GM18861 (cell line): ENCODE results near the gene GLRX2.
"Not testable (repeated sequence)": the region's sequence is repeated elsewhere in the genome, so short reads cannot be mapped to it uniquely, and the experiment has no call there.

Experiments
- ATAC-seq: cut with Tn5 transposase; IDR thresholded peaks from one replicate; pipeline ENCODE4 v1.9.1; 2021; ENCODE audit not compliant: unreplicated experiment

Gene GLRX2

GRCh38 chr1:193066606-193067005, 38.6 kb downstream of the GLRX2 start:
- peak; percentile 29 for ATAC-seq

- no peak for ATAC-seq
Measured at GRCh38 chr1:193065954-193066353, 39.3 kb downstream of the GLRX2 start.

GRCh38 chr1:193062698-193063463, 42.3 kb downstream of the GLRX2 start:
- no peak for ATAC-seq

- no peak for ATAC-seq
Measured at GRCh38 chr1:193060938-193061337, 44.3 kb downstream of the GLRX2 start.

GRCh38 chr1:193060406-193060805, 44.8 kb downstream of the GLRX2 start:
- ATAC-seq, result no peak

GRCh38 chr1:193060115-193060403, 45.2 kb downstream of the GLRX2 start:
- no peak for ATAC-seq

GRCh38 chr1:193059282-193060114, 45.7 kb downstream of the GLRX2 start, which contains the start of the genes RO60 and UCHL5:
Gene RO60 (plus strand): TSS chr1:193059612. CDS start chr1:193069055, 9,443 bp downstream.
Gene UCHL5 (minus strand): TSS chr1:193059360. CDS start chr1:193059260, 100 bp downstream.
- ATAC-seq, result peak; percentile 94

- ATAC-seq, result peak; percentile 48
Measured at GRCh38 chr1:193058529-193059281, 46.5 kb downstream of the GLRX2 start.

GRCh38 chr1:193054169-193054675, 51.0 kb downstream of the GLRX2 start:
- no peak for ATAC-seq

GRCh38 chr1:193048913-193049312, 56.3 kb downstream of the GLRX2 start:
- ATAC-seq, result not testable (repeated sequence)
